Nephron (organoid): ENCODE results near the gene TBC1D17.

Experiments used
- H3K27ac Mint-ChIP-seq, 3 experiments: 2 replicates each; pipeline ENCODE4 v1.8.0; 2020; ENCODE audit warnings: mixed read lengths in 3 of 3, mild to moderate bottlenecking in 2 of 3, moderate library complexity in 1 of 3
- H3K27me3 Mint-ChIP-seq: 2 replicates; pipeline ENCODE4 v1.8.0; 2021; ENCODE audit warnings: low read depth, mild to moderate bottlenecking, moderate library complexity, mixed read lengths
- H3K36me3 Mint-ChIP-seq: 2 replicates; pipeline ENCODE4 v1.8.0; 2020; ENCODE audit warnings: low read depth, mixed read lengths
- H3K4me1 Mint-ChIP-seq: 2 replicates; pipeline ENCODE4 v1.8.0; 2020; ENCODE audit warnings: mixed read lengths
- H3K4me3 Mint-ChIP-seq, 3 experiments: 2 replicates each; pipeline ENCODE4 v1.8.0; 2020; ENCODE audit warnings: mild to moderate bottlenecking in 3 of 3, mixed read lengths in 3 of 3, moderate library complexity in 2 of 3
- H3K9me3 Mint-ChIP-seq: 2 replicates; pipeline ENCODE4 v1.8.0; 2020; ENCODE audit warnings: mixed read lengths
- CTCF ChIP-seq, 3 experiments: fragments of 200-600 bp; sonication (generic); IDR thresholded peaks; one replicate each; pipeline ENCODE4 v1.5.0; 2021; ENCODE audit warnings: antibody characterized with exemption in 3 of 3; ENCODE audit not compliant: unreplicated experiment in 3 of 3

TBC1D17 gene

GRCh38 chr19:49925486-49925885 is 48.0 kb downstream of the TBC1D17 start:
- Mint-ChIP-seq H3K4me3 (peak overlapping the region; percentile 7 to 66 (median 63)), H3K27ac (peak overlapping the region in 2 of 3 experiments; percentile 50 to 56), H3K9me3 (no peaks in the 10 kb centered on the region), H3K36me3 (peaks cover 36% of the 10 kb centered on the region), H3K4me1 (peaks cover 49% of the 10 kb centered on the region), H3K27me3 (no peaks in the 10 kb centered on the region)
- no peak for TF ChIP-seq CTCF (IDR thresholded peaks at IDR 0.05; ENCODE audit: unreplicated experiment in 3 of 3)

GRCh38 chr19:49926515-49926914 is 49.0 kb downstream of the TBC1D17 start:
- Mint-ChIP-seq H3K27ac (no peak overlapping the region), H3K36me3 (peaks cover 43% of the 10 kb centered on the region), H3K4me1 (peaks cover 49% of the 10 kb centered on the region), H3K4me3 (peak overlapping the region; percentile 30 to 63 (median 50)), H3K27me3 (no peaks in the 10 kb centered on the region), H3K9me3 (no peaks in the 10 kb centered on the region)
- no peak for TF ChIP-seq CTCF (IDR thresholded peaks at IDR 0.05; ENCODE audit: unreplicated experiment in 3 of 3)

- Mint-ChIP-seq H3K36me3 (peaks cover 43% of the 10 kb centered on the region), H3K4me1 (peaks cover 39% of the 10 kb centered on the region), H3K4me3 (peak overlapping the region; percentile 90 to 95 (median 95)), H3K9me3 (no peaks in the 10 kb centered on the region), H3K27ac (peak overlapping the region; percentile 94 to 98 (median 96)), H3K27me3 (no peaks in the 10 kb centered on the region)
- TF ChIP-seq CTCF (IDR thresholded peaks at IDR 0.05; ENCODE audit: unreplicated experiment in 3 of 3): no peak
These were observed 50.2 kb downstream of the TBC1D17 start for GRCh38 chr19:49927526-49928264.

- Mint-ChIP-seq H3K36me3 (peaks cover 44% of the 10 kb centered on the region), H3K9me3 (no peaks in the 10 kb centered on the region), H3K4me1 (peaks cover 28% of the 10 kb centered on the region), H3K27me3 (no peaks in the 10 kb centered on the region), H3K27ac (peak within 1 kb of the TSS; percentile 94 to 98 (median 96)), H3K4me3 (peak within 1 kb of the TSS; percentile 90 to 95 (median 95))
- TF ChIP-seq CTCF (IDR thresholded peaks at IDR 0.05; ENCODE audit: unreplicated experiment in 3 of 3): no peak
These were observed 51.7 kb downstream of the TBC1D17 start, which contains the start of the genes ATF5 and NUP62 for GRCh38 chr19:49929121-49929610. ATF5 (plus strand) TSS chr19:49929205; CDS start chr19:49930851, 1,646 bp downstream. NUP62 (minus strand) TSS chr19:49929504; CDS start chr19:49909807, 19,697 bp downstream.

- Mint-ChIP-seq H3K4me3 (peak overlapping the region; percentile 90 to 95 (median 95)), H3K36me3 (peaks cover 41% of the 10 kb centered on the region), H3K27me3 (no peaks in the 10 kb centered on the region), H3K9me3 (no peaks in the 10 kb centered on the region), H3K4me1 (peaks cover 24% of the 10 kb centered on the region), H3K27ac (peak overlapping the region; percentile 94 to 98 (median 96))
- TF ChIP-seq CTCF (IDR thresholded peaks at IDR 0.05; ENCODE audit: unreplicated experiment in 3 of 3): peak in 1 of 3 experiments; percentile 21
These were observed 52.3 kb downstream of the TBC1D17 start for GRCh38 chr19:49929611-49930482.
